AG04450 (cell line): ENCODE data around the gene LDB3. TPM values are rescaled to one million over a fixed set of nuclear protein-coding genes. Genes with fewer than 3 reads are reported as not detected.

Experiments used
- CTCF ChIA-PET: fragments of 300-600, 350-600 bp; formaldehyde crosslinking; extraction: SDS; loops from one replicate; lab custom pipeline; 2022; ENCODE audit warnings: antibody characterized with exemption, inconsistent platforms; lab: Charles Lee
- POLR2A ChIA-PET: fragments of 350-600 bp; formaldehyde crosslinking; extraction: SDS; loops from one replicate; lab custom pipeline; 2021; ENCODE audit warnings: antibody characterized with exemption, inconsistent platforms; lab: Yijun Ruan, JAX
- DNase-seq: peaks from one replicate; pipeline ENCODE4 v3.0.0-alpha.2; 2011; ENCODE audit warnings: low read depth, low spot score
- H3K27ac ChIP-seq: one replicate; pipeline ENCODE4 v1.5.1; 2012; ENCODE audit warnings: low read depth, low read length, control low read depth
- H3K27me3 ChIP-seq: one replicate; pipeline ENCODE4 v1.6.0; 2012; ENCODE audit warnings: low read length; ENCODE audit not compliant: control insufficient read depth, insufficient read depth
- H3K4me3 ChIP-seq: 2 replicates; pipeline ENCODE4 v1.5.1; 2011; ENCODE audit warnings: mild to moderate bottlenecking, low read depth, low read length, control low read depth
- H3K9me3 ChIP-seq: 2 replicates; pipeline ENCODE4 v1.5.1; 2012; ENCODE audit warnings: low read length; ENCODE audit not compliant: control insufficient read depth, insufficient read depth
- polyA plus RNA-seq: library from polyadenylated mRNA; depleted of rRNA; stranded (reverse); fragments of >200 nt; gene quantifications from 2 replicates; pipeline ENCODE4 v1.2.3, GENCODE V29; 2011
- TF ChIP-seq, protein P1 (sequence below): IDR thresholded peaks from 2 replicates; pipeline ENCODE4 v1.5.1; 2011; ENCODE audit warnings: low read depth, low read length, control low read depth, inconsistent platforms

LDB3 gene
- polyA plus RNA-seq, 1 experiment = 0.46 TPM

DNA sequence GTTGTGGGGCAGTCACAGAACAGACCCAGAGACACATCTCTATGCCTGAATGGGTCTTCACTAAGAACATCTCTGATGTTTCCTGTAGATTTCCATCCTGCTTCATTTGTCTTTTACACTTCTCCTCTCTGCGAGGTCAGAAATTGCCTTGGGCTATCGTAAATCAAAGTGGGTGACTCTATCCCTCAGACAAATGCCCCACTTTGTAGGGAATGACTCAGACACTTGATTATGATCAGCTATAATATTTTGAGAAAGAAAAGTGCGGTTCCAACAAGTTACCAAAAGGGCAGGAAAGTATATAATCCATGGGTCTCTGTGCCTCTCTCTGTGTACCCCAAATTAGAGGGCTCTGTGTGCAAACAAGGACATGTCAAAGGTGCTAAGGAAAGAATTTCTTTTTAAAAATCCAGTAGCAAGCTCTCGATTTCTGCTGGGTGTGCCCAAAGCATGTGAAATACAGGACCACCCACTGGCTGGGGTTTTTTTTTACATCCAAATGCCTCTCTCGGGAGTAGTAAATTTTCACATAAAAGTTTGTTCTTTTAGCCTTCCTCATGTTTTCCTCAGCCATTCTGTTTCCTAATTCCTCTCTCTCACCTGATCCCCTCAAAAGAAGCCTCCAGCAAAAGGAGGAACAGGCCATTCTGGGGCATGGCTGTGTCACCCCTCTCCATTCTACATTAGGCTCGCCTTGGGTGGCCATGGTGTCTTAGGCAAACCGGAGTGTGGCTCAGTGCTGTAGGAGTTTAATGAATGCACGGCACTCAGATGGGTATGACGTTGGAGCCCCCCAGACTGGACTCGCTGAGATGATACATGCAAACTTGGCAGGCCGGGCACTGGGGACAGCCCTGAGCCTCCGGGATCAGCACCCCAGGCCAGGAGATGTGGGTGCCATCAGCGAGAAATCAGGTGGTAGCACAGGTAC lies 20.3 kb upstream of the LDB3 start:
- no peak overlapping the region for H3K4me3 ChIP-seq
- TF ChIP-seq, protein P1, sequence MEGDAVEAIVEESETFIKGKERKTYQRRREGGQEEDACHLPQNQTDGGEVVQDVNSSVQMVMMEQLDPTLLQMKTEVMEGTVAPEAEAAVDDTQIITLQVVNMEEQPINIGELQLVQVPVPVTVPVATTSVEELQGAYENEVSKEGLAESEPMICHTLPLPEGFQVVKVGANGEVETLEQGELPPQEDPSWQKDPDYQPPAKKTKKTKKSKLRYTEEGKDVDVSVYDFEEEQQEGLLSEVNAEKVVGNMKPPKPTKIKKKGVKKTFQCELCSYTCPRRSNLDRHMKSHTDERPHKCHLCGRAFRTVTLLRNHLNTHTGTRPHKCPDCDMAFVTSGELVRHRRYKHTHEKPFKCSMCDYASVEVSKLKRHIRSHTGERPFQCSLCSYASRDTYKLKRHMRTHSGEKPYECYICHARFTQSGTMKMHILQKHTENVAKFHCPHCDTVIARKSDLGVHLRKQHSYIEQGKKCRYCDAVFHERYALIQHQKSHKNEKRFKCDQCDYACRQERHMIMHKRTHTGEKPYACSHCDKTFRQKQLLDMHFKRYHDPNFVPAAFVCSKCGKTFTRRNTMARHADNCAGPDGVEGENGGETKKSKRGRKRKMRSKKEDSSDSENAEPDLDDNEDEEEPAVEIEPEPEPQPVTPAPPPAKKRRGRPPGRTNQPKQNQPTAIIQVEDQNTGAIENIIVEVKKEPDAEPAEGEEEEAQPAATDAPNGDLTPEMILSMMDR = no peak
- no peaks in the 10 kb centered on the region for H3K9me3 ChIP-seq
- no peak for DNase-seq
- H3K27ac ChIP-seq = no peak overlapping the region
- peaks cover 4% of the 10 kb centered on the region for H3K27me3 ChIP-seq
- ChIA-PET CTCF (interaction anchor here (0.6 kb wide), 2 partner anchors 11 to 37 kb away, joined by 3 to 4 read pairs; no protein-coding TSS in a partner anchor), POLR2A (interaction anchor here (0.7 kb wide), 1 partner anchor 53 kb away, joined by 3 read pairs; no protein-coding TSS in a partner anchor)

DNA sequence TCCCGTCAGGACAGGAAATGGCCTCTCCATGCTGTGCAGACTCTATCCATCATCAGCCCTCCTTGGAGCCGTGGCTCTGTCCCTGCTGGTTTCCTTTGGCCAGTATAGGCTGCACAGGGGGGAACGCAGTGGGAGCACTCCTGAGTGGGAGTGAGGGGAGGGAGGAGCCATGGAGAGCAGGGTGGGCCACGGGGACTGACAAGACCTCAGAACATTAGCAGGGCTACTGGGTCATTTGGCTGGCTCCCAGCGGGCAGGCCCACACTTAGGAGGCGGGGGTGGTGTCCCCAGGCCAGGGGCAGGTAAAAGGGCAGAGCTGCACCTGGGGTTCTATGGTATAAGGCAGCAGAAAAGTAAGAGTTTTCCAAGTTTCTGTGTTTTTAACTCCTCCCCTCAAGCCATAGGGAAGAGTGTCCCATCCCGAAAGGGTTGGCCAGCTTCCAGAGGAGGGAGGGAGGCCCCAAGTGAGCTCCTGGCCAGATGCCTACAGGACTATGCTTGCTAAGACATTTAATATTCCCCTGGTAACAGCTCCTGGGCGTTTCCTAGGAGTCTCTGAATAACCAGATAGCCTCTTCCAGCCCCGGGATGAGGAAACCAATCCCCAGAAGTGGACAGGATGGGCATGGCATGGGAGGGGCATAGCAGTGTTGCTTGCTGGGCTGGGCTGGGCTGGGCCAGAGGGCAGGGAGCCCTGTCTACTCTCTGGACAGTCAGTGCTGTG lies 19.4 kb upstream of the LDB3 start:
- H3K27ac ChIP-seq = no peak overlapping the region
- CTCF ChIA-PET = interaction anchor here (0.6 to 0.9 kb wide), 2 partner anchors 36 to 249 kb away, joined by 3 read pairs; no protein-coding TSS in a partner anchor

DNA sequence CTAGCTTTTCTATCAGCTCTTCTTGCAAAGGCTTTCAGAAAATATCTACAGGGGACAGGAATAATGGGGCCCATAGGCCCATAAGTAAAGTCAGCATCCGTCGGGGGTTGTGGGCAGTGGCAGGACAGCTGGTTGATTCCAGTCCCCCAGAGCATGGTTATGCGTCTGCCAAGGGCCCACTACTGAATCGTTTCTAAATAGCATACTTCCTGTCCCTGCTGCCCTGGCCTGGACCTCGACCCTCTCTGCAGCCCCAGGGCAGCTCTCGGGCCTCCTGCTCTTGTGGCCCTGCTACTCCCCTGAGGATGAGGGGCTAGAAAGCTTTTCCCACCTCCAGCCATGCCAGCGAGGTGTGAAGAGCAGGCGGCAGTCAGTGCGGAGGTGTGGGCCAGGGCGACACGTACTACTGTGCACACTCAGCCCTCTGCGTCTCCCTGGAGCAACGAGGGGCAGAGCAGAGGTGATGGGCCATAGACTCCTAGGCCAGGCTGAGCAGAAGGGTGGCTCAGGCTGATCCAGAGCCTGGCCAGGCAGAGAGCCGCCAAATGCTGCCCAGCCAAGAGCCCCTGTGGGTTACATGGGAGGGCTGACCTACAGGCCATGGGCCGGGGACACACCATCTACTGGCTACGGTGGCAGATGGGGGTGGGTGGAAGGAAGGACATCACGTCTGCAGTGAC lies 18.7 kb upstream of the LDB3 start:
- no peak overlapping the region for H3K4me3 ChIP-seq
- H3K9me3 ChIP-seq = no peaks in the 10 kb centered on the region; the same call in 1 of the 2 replicates
- ChIA-PET CTCF (interaction anchor here (0.9 kb wide), 1 partner anchor 249 kb away, joined by 3 read pairs; no protein-coding TSS in a partner anchor), POLR2A (no interaction called here)
- DNase-seq = no peak
- TF ChIP-seq, protein P1 = no peak
- H3K27me3 ChIP-seq = peaks cover 4% of the 10 kb centered on the region
- no peak overlapping the region for H3K27ac ChIP-seq

More for the DNA sequence above, 19.4 kb upstream of the LDB3 start:
- POLR2A ChIA-PET = no interaction called here
- DNase-seq = peak; percentile 20
- H3K4me3 ChIP-seq = no peak overlapping the region
- H3K27me3 ChIP-seq = peaks cover 4% of the 10 kb centered on the region
- H3K9me3 ChIP-seq = no peaks in the 10 kb centered on the region
- TF ChIP-seq, protein P1 = no peak

DNA sequence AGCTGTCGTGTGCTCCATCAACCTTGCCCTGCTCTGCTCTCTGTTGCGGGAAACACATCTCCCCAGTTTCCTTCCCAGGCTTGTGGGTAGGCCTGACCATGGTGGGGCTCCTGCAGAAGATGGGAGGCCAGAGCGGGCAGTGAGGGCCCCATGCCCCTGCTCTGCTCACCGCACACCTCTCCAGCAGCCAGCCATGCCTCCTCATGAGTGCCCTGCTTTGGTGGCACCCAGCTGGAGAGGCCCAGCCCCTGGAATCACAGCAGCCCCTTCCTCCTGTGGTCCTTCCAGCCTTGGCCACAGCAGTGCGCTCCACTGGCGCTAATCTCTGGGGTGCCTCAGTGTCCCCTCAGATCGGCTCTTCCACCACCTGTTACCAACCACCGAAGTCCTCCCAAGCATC lies 18.2 kb upstream of the LDB3 start:
- POLR2A ChIA-PET = no interaction called here
- Histone ChIP-seq H3K27me3 (peaks cover 4% of the 10 kb centered on the region), H3K4me3 (no peak overlapping the region), H3K9me3 (no peaks in the 10 kb centered on the region; the same call in 1 of the 2 replicates), H3K27ac (no peak overlapping the region)
- TF ChIP-seq, protein P1 = no peak
- CTCF ChIA-PET = no interaction called here
- DNase-seq = no peak
